ENCODE data around the gene LGALS3BP. TPM values are rescaled to one million over a fixed set of nuclear protein-coding genes. Genes with fewer than 3 reads are reported as not detected.

Gene LGALS3BP
- total RNA-seq, 1 experiment from 2014 or later = 747 TPM

DNA sequence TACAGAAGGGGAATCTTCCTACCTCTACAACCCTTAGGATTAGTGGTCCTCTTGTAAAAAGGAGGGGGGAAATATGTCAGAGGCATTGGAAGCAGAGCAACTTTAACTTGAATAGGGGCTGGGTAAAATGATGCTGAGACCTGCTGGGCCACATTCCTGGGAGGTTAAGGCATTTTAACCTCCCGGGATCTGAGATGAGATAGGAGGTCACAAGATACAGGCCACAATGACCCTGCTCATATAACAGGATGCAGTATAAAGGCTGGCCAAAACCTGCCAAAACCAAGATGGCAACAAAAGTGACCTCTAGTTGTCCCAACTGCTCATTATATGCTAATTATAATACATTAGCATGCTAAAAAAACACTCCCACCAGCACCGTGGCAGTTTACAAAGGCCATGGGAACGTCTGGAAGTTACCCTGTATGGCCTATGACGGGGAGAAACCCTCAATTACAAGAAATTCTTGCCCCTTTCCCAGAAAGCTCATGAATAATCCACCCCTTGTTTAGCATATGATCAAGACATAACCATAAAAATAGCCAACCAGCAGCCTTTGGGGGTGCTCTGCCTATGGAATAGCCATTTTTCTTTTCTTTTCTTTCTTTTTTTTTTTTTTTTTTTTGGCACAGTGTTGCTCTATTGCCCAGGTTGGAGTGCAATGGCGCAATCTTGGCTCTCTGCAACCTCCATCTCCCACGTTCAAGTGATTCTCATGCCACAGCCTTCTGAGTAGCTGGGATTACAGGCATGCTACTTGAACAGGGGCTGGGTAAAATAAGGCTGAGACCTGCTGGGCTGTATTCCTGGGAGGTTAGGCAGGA lies 38.0 kb upstream of the LGALS3BP start:
- H3K4me3 Mint-ChIP-seq (ENCODE audit: low read depth, unreplicated experiment) = no peak overlapping the region
- intact Hi-C loops (cut with micrococcal nuclease; ENCODE audit: unreplicated experiment) = no loop called here
- H3K27ac Mint-ChIP-seq (ENCODE audit: unreplicated experiment) = no peak overlapping the region
- peaks cover 33% of the 10 kb centered on the region for H3K4me1 Mint-ChIP-seq (ENCODE audit: low read depth, unreplicated experiment)
- H3K27me3 Mint-ChIP-seq (ENCODE audit: unreplicated experiment) = no peaks in the 10 kb centered on the region
- H3K9me3 Mint-ChIP-seq (ENCODE audit: low read depth, unreplicated experiment) = peaks cover 5% of the 10 kb centered on the region
- no peaks in the 10 kb centered on the region for H3K36me3 Mint-ChIP-seq (ENCODE audit: insufficient read depth, unreplicated experiment)
- no peak for DNase-seq
- CTCF ChIA-PET = interaction anchor here (0.7 to 1.5 kb wide), 2 partner anchors 9 to 549 kb away, joined by 3 to 4 read pairs; no protein-coding TSS in a partner anchor
- TF ChIP-seq, protein P1, sequence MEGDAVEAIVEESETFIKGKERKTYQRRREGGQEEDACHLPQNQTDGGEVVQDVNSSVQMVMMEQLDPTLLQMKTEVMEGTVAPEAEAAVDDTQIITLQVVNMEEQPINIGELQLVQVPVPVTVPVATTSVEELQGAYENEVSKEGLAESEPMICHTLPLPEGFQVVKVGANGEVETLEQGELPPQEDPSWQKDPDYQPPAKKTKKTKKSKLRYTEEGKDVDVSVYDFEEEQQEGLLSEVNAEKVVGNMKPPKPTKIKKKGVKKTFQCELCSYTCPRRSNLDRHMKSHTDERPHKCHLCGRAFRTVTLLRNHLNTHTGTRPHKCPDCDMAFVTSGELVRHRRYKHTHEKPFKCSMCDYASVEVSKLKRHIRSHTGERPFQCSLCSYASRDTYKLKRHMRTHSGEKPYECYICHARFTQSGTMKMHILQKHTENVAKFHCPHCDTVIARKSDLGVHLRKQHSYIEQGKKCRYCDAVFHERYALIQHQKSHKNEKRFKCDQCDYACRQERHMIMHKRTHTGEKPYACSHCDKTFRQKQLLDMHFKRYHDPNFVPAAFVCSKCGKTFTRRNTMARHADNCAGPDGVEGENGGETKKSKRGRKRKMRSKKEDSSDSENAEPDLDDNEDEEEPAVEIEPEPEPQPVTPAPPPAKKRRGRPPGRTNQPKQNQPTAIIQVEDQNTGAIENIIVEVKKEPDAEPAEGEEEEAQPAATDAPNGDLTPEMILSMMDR (IDR thresholded peaks at IDR 0.05; ENCODE audit: unreplicated experiment) = no peak
- no TSS peak for BruUV-seq (replicated peaks)

DNA sequence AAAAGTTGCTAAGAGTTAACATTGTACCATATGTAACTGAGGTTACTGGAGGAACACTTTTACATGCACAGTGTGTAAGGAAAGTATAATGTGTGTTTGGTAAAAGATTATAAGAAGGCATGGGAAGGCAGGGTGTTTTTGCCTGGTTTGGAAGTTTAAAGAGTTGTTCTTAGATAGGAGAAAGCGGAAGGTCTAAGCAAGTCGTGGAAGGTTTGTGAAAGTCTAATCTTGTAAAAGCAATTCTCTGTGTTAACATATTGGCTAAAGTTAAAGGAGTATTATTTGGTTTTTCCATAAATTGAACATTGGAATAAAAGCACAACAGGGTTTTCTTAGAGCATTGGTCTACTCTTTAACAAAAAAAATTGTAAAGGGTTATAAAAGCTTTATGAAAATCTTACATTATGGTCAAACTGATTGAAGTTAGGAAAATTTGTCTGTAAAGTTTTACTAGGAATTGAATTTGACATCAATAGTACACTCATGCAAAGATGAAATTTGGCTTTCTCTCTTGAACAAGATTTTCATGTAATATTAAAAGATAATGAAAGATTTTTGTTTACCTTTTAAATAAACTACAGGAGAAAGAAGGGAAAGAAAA lies 34.5 kb upstream of the LGALS3BP start:
- no peak for DNase-seq
- TF ChIP-seq, protein P1 (IDR thresholded peaks at IDR 0.05; ENCODE audit: unreplicated experiment) = no peak
- H3K27ac Mint-ChIP-seq (ENCODE audit: unreplicated experiment) = no peak overlapping the region
- H3K27me3 Mint-ChIP-seq (ENCODE audit: unreplicated experiment) = no peaks in the 10 kb centered on the region
- peaks cover 48% of the 10 kb centered on the region for H3K4me1 Mint-ChIP-seq (ENCODE audit: low read depth, unreplicated experiment)
- CTCF ChIA-PET = no interaction called here
- no peak overlapping the region for H3K4me3 Mint-ChIP-seq (ENCODE audit: low read depth, unreplicated experiment)
- intact Hi-C loops (cut with micrococcal nuclease; ENCODE audit: unreplicated experiment) = no loop called here
- peaks cover 5% of the 10 kb centered on the region for H3K9me3 Mint-ChIP-seq (ENCODE audit: low read depth, unreplicated experiment)
- H3K36me3 Mint-ChIP-seq (ENCODE audit: insufficient read depth, unreplicated experiment) = peaks cover 14% of the 10 kb centered on the region
- BruUV-seq (replicated peaks) = no TSS peak

DNA sequence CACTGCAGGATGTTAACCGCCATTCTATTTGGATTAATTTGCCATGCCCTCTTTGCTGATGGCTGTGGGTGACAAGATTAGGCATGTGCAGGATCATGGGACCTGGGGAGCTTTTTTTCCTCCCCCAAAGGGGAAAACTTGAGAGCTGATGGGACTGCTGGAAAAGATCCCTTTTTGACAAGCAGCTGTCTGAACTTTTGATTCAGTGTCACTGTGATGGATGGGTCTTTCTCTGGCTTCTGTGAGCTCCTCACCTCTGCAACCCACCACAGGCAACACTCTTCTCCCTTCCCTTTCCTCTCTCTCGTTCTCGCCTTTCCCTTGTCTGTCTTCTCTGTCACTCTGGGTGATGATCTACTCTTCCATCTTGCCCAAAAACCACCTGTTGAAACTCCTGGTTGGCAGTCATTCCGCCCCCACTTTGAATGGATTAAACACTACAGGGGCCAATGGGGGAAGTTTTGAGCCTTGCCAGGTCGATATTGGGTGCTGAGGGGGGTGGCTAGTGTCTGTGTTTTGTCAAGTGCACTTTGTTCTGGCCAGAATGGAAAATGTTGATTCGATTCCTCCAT lies 32.9 kb upstream of the LGALS3BP start:
- BruUV-seq (replicated peaks) = no TSS peak
- Mint-ChIP-seq H3K27ac (ENCODE audit: unreplicated experiment) (no peak overlapping the region), H3K4me3 (ENCODE audit: low read depth, unreplicated experiment) (no peak overlapping the region), H3K27me3 (ENCODE audit: unreplicated experiment) (no peaks in the 10 kb centered on the region), H3K4me1 (ENCODE audit: low read depth, unreplicated experiment) (peaks cover 51% of the 10 kb centered on the region), H3K36me3 (ENCODE audit: insufficient read depth, unreplicated experiment) (peaks cover 29% of the 10 kb centered on the region), H3K9me3 (ENCODE audit: low read depth, unreplicated experiment) (peaks cover 5% of the 10 kb centered on the region)
- TF ChIP-seq, protein P1 (IDR thresholded peaks at IDR 0.05; ENCODE audit: unreplicated experiment) = no peak
- no peak for DNase-seq
- CTCF ChIA-PET = no interaction called here
- intact Hi-C loops (cut with micrococcal nuclease; ENCODE audit: unreplicated experiment) = no loop called here

DNA sequence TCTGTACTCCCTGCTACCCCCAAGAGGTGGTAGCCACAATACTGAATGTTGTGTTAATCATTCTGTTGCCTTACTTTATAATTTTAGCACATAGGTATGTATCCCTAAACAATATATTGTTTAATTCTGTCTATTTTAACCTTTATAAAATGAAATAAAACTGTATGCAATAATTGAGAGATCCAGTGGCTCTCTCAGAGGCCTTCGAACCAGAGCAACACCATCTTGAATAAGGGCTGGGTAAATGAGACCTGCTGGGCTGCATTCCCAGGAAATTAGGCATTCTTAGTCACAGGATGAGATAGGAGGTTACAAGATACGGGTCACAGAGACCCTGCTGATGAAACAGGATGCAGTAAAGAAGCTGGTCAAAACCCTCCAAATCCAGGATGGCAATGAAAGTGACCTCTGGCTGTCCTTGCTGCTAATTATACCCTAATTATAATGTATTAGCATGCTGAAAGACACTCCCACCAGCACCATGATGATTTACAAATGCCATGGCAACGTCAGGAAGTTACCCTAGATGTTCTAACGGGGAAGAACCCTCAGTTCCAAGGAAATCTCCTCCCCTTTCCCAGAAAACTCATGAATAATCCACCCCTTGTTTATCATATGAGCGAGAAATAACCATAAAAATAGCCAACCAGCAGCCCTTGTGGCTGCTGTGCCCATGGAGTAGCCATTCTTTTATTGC lies 31.9 kb upstream of the LGALS3BP start:
- CTCF ChIA-PET = no interaction called here
- Mint-ChIP-seq H3K27ac (ENCODE audit: unreplicated experiment) (peak overlapping the region; percentile 26), H3K9me3 (ENCODE audit: low read depth, unreplicated experiment) (peaks cover 5% of the 10 kb centered on the region), H3K27me3 (ENCODE audit: unreplicated experiment) (no peaks in the 10 kb centered on the region), H3K4me3 (ENCODE audit: low read depth, unreplicated experiment) (no peak overlapping the region), H3K36me3 (ENCODE audit: insufficient read depth, unreplicated experiment) (peaks cover 29% of the 10 kb centered on the region), H3K4me1 (ENCODE audit: low read depth, unreplicated experiment) (peaks cover 53% of the 10 kb centered on the region)
- no TSS peak for BruUV-seq (replicated peaks)
- DNase-seq = no peak
- intact Hi-C loops (cut with micrococcal nuclease; ENCODE audit: unreplicated experiment) = no loop called here
- TF ChIP-seq, protein P1 (IDR thresholded peaks at IDR 0.05; ENCODE audit: unreplicated experiment) = no peak
